ENCODE measurements around the gene DOK7.

GRCh38 chr4:3523628-3524221 is 60.6 kb downstream of the DOK7 start:
- TF ChIP-seq CTCF (conservative IDR thresholded peaks at IDR 0.05 in 1 of 2, IDR thresholded peaks at IDR 0.05 in 1 of 2; ENCODE audit: low read depth in 1 of 2, low read length in 2 of 2) (no peak), EZH2 (IDR thresholded peaks at IDR 0.05; ENCODE audit: low read length, missing control alignments) (no peak)

Measured in fibroblast of lung (primary cell).